HEK293 (cell line): ENCODE measurements around the gene SEMA6D.

Experiments used
- CTCF ChIA-PET: fragments of 350-600 bp; formaldehyde crosslinking; extraction: SDS; loops from one replicate; lab custom pipeline; 2021; ENCODE audit warnings: antibody characterized with exemption; lab: Yijun Ruan, JAX
- POLR2A ChIA-PET: fragments of 300-600 bp; formaldehyde crosslinking; extraction: SDS; loops from one replicate; lab custom pipeline; 2020; ENCODE audit warnings: antibody characterized with exemption, inconsistent platforms; lab: Yijun Ruan, JAX
- H3K27ac ChIP-seq: fragments of 200-500 bp; sonication (Bioruptor generic); 2 replicates; pipeline ENCODE4 v1.5.1; 2014; ENCODE audit warnings: low read depth, low read length, control low read depth, inconsistent platforms; ENCODE audit errors: extremely low read depth
- H3K36me3 ChIP-seq, 2 experiments: fragments of 200-500 bp in 1 of 2; sonication (Bioruptor generic) in 1 of 2; 1 replicate in 1 of 2; 2 replicates in 1 of 2; pipeline ENCODE4 v1.5.1; 2014 to 2017; ENCODE audit warnings: inconsistent platforms in 2 of 2, low read length in 2 of 2; ENCODE audit not compliant: control insufficient read depth in 2 of 2, insufficient read depth in 1 of 2
- H3K4me1 ChIP-seq: fragments of 200-500 bp; sonication (Bioruptor generic); 2 replicates; pipeline ENCODE4 v1.5.1; 2014; ENCODE audit warnings: mild to moderate bottlenecking, low read length, inconsistent platforms; ENCODE audit not compliant: control insufficient read depth, insufficient read depth
- H3K4me3 ChIP-seq: 2 replicates; pipeline ENCODE4 v1.5.1; 2011; ENCODE audit warnings: low read depth, mild to moderate bottlenecking, control low read depth, low read length, moderate library complexity
- H3K9me3 ChIP-seq: fragments of 200-500 bp; sonication (Bioruptor generic); 2 replicates; pipeline ENCODE4 v1.5.1; 2014; ENCODE audit warnings: low read depth, low read length, inconsistent platforms; ENCODE audit not compliant: control insufficient read depth, insufficient read depth
- KLF8 ChIP-seq: fragments of 450-650 bp; formaldehyde crosslinking; IDR thresholded peaks from 2 replicates; pipeline ENCODE4 v1.5.1; 2016; ENCODE audit warnings: missing biosample characterization, missing genetic modification characterization
- KLF9 ChIP-seq: fragments of 450-650 bp; formaldehyde crosslinking; IDR thresholded peaks from 2 replicates; pipeline ENCODE4 v1.5.1; 2016; ENCODE audit warnings: missing biosample characterization, missing genetic modification characterization, low read depth
- PRDM1 ChIP-seq: fragments of 450-650 bp; formaldehyde crosslinking; IDR thresholded peaks from 2 replicates; pipeline ENCODE4; 2016; ENCODE audit warnings: missing biosample characterization, missing genetic modification characterization
- SCRT1 ChIP-seq: fragments of 450-650 bp; formaldehyde crosslinking; IDR thresholded peaks from 2 replicates; pipeline ENCODE4 v1.5.1; 2016; ENCODE audit warnings: missing biosample characterization, missing genetic modification characterization, borderline replicate concordance
- ZBTB20 ChIP-seq: fragments of 450-650 bp; formaldehyde crosslinking; IDR thresholded peaks from 2 replicates; pipeline ENCODE4 v1.5.1; 2016; ENCODE audit warnings: missing biosample characterization, missing genetic modification characterization
- ZFHX2 ChIP-seq: fragments of 450-650 bp; formaldehyde crosslinking; conservative IDR thresholded peaks from 2 replicates; pipeline ENCODE4 v1.5.1; 2016; ENCODE audit warnings: missing biosample characterization, missing genetic modification characterization
- ZFP37 ChIP-seq: fragments of 450-650 bp; formaldehyde crosslinking; IDR thresholded peaks from 2 replicates; pipeline ENCODE4 v1.5.1; 2016; ENCODE audit warnings: missing biosample characterization, missing genetic modification characterization
- ZFP41 ChIP-seq: fragments of 450-650 bp; formaldehyde crosslinking; IDR thresholded peaks from 2 replicates; pipeline ENCODE4 v1.5.1; 2016; ENCODE audit warnings: missing biosample characterization, missing genetic modification characterization, borderline replicate concordance
- ZIC2 ChIP-seq: fragments of 450-650 bp; formaldehyde crosslinking; IDR thresholded peaks from 2 replicates; pipeline ENCODE4 v1.5.1; 2016; ENCODE audit warnings: missing biosample characterization, missing genetic modification characterization
- ZNF133 ChIP-seq: fragments of 450-650 bp; formaldehyde crosslinking; IDR thresholded peaks from 2 replicates; pipeline ENCODE4 v1.5.1; 2016; ENCODE audit warnings: missing biosample characterization, missing genetic modification characterization
- ZNF184 ChIP-seq: fragments of 450-650 bp; IDR thresholded peaks from 2 replicates; pipeline ENCODE4 v1.5.1; 2018; ENCODE audit warnings: missing biosample characterization, mild to moderate bottlenecking, missing genetic modification characterization
- ZNF266 ChIP-seq: fragments of 450-650 bp; formaldehyde crosslinking; IDR thresholded peaks from 2 replicates; pipeline ENCODE4 v1.5.1; 2016; ENCODE audit warnings: missing biosample characterization, missing genetic modification characterization, low read depth
- ZNF423 ChIP-seq: fragments of 450-650 bp; formaldehyde crosslinking; IDR thresholded peaks from 2 replicates; pipeline ENCODE4 v1.5.1; 2016; ENCODE audit warnings: missing biosample characterization, missing genetic modification characterization
- ZNF473 ChIP-seq: fragments of 450-650 bp; formaldehyde crosslinking; IDR thresholded peaks from 2 replicates; pipeline ENCODE4 v1.5.1; 2017; ENCODE audit warnings: missing biosample characterization, missing genetic modification characterization
- ZNF510 ChIP-seq: fragments of 450-650 bp; formaldehyde crosslinking; IDR thresholded peaks from 2 replicates; pipeline ENCODE4 v1.5.1; 2018; ENCODE audit warnings: mild to moderate bottlenecking, missing genetic modification characterization, missing biosample characterization; ENCODE audit not compliant: insufficient replicate concordance
- ZNF514 ChIP-seq: fragments of 450-650 bp; formaldehyde crosslinking; IDR thresholded peaks from 2 replicates; pipeline ENCODE4 v1.5.1; 2016; ENCODE audit warnings: missing biosample characterization, missing genetic modification characterization
- ZNF585B ChIP-seq: fragments of 450-650 bp; formaldehyde crosslinking; IDR thresholded peaks from 2 replicates; pipeline ENCODE4 v1.5.1; 2016; ENCODE audit warnings: missing biosample characterization, missing genetic modification characterization
- ZNF624 ChIP-seq: fragments of 450-650 bp; formaldehyde crosslinking; IDR thresholded peaks from 2 replicates; pipeline ENCODE4 v1.5.1; 2017; ENCODE audit warnings: missing biosample characterization, missing genetic modification characterization
- ZNF776 ChIP-seq: fragments of 450-650 bp; formaldehyde crosslinking; IDR thresholded peaks from 2 replicates; pipeline ENCODE4 v1.5.0; 2017; ENCODE audit warnings: missing biosample characterization, missing genetic modification characterization, borderline replicate concordance
- TF ChIP-seq, protein P1 (sequence below): fragments of 450-650 bp; formaldehyde crosslinking; IDR thresholded peaks from 2 replicates; pipeline ENCODE4 v1.5.1; 2016; ENCODE audit warnings: missing biosample characterization, missing genetic modification characterization, low read depth
- TF ChIP-seq, protein P2 (sequence below): fragments of 450-650 bp; formaldehyde crosslinking; IDR thresholded peaks from 2 replicates; pipeline ENCODE4 v1.5.1; 2016; ENCODE audit warnings: missing biosample characterization, missing genetic modification characterization
- TF ChIP-seq, protein P3 (sequence below): fragments of 450-650 bp; formaldehyde crosslinking; IDR thresholded peaks from 2 replicates; pipeline ENCODE4 v1.5.1; 2016; ENCODE audit warnings: missing biosample characterization, missing genetic modification characterization
- TF ChIP-seq, protein P4 (sequence below): fragments of 450-650 bp; formaldehyde crosslinking; conservative IDR thresholded peaks from 2 replicates; pipeline ENCODE4 v1.5.1; 2016; ENCODE audit warnings: low read depth, missing biosample characterization, missing genetic modification characterization
- TF ChIP-seq, protein P5 (sequence below): fragments of 450-650 bp; formaldehyde crosslinking; conservative IDR thresholded peaks from 2 replicates; pipeline ENCODE4 v1.5.1; 2016; ENCODE audit warnings: low read depth, missing biosample characterization, missing genetic modification characterization

Gene SEMA6D

DNA sequence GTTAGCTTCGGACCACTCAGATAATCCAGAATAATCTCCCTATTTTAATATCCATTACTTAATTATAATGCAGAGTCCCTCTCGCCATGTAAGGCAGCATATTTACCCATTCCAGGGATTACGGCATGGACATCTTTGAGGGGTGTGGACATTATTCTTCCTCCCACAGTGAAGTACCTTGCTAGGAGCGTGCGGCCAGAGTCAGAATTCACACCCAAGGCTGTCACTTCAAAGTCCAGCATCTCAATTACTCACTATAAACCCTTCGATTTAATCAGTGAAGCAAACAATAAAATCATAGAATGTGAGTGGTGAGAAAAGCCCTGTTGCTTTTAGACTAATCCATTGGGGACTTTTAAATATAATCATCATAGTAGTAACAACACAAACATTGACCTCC, 11.6 kb downstream of the SEMA6D start (continued):
- TF ChIP-seq ZFHX2 (tag by site-specific recombination) = no peak
- TF ChIP-seq ZNF624 (tag by site-specific recombination) = no peak
- no peak for TF ChIP-seq ZNF133 (tag by site-specific recombination)
- TF ChIP-seq, protein P1, sequence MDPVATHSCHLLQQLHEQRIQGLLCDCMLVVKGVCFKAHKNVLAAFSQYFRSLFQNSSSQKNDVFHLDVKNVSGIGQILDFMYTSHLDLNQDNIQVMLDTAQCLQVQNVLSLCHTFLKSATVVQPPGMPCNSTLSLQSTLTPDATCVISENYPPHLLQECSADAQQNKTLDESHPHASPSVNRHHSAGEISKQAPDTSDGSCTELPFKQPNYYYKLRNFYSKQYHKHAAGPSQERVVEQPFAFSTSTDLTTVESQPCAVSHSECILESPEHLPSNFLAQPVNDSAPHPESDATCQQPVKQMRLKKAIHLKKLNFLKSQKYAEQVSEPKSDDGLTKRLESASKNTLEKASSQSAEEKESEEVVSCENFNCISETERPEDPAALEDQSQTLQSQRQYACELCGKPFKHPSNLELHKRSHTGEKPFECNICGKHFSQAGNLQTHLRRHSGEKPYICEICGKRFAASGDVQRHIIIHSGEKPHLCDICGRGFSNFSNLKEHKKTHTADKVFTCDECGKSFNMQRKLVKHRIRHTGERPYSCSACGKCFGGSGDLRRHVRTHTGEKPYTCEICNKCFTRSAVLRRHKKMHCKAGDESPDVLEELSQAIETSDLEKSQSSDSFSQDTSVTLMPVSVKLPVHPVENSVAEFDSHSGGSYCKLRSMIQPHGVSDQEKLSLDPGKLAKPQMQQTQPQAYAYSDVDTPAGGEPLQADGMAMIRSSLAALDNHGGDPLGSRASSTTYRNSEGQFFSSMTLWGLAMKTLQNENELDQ = no peak
- no peak for TF ChIP-seq ZFP41 (tag by site-specific recombination)

DNA sequence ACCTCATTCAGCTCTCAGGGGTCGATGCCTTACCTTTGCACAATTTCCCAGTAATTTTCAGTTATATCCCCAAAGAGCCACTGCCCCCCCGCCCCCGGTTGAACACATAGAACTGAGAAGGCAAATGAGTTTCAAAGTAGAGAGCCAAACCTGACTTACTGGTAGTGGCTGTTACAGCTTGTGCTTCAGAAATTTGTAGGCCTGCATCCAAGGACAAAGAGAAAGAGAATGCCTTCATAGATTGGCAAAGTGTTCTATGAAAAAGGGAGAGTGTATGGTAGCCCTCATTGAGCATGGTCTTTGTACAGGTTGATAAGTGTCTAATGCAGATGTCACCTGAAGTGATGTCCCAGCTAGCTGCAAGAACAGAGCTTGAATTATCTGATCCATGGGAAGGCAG, 13.9 kb downstream of the SEMA6D start:
- CTCF ChIA-PET = interaction anchor here (1.1 kb wide), 1 partner anchor 14 kb away, joined by 3 read pairs; no protein-coding TSS in a partner anchor
- no peak for TF ChIP-seq ZFP37 (tag by site-specific recombination)
- no peak for TF ChIP-seq ZNF266 (tag by site-specific recombination)
- TF ChIP-seq SCRT1 (tag by site-specific recombination) = no peak
- no peak for TF ChIP-seq ZNF133 (tag by site-specific recombination)
- no peak for TF ChIP-seq KLF9 (tag by site-specific recombination)
- no peak for TF ChIP-seq ZNF473 (tag by site-specific recombination)
- TF ChIP-seq ZNF184 = no peak
- no peak for TF ChIP-seq ZNF776 (tag by site-specific recombination)
- no peak for TF ChIP-seq ZNF585B
- no peak for TF ChIP-seq PRDM1 (tag by site-specific recombination)
- TF ChIP-seq, protein P2, sequence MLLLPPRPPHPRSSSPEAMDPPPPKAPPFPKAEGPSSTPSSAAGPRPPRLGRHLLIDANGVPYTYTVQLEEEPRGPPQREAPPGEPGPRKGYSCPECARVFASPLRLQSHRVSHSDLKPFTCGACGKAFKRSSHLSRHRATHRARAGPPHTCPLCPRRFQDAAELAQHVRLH (tag by site-specific recombination) = no peak
- no peak for TF ChIP-seq ZIC2
- TF ChIP-seq, protein P3, sequence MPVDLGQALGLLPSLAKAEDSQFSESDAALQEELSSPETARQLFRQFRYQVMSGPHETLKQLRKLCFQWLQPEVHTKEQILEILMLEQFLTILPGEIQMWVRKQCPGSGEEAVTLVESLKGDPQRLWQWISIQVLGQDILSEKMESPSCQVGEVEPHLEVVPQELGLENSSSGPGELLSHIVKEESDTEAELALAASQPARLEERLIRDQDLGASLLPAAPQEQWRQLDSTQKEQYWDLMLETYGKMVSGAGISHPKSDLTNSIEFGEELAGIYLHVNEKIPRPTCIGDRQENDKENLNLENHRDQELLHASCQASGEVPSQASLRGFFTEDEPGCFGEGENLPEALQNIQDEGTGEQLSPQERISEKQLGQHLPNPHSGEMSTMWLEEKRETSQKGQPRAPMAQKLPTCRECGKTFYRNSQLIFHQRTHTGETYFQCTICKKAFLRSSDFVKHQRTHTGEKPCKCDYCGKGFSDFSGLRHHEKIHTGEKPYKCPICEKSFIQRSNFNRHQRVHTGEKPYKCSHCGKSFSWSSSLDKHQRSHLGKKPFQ (tag by site-specific recombination) = no peak
- TF ChIP-seq, protein P4, sequence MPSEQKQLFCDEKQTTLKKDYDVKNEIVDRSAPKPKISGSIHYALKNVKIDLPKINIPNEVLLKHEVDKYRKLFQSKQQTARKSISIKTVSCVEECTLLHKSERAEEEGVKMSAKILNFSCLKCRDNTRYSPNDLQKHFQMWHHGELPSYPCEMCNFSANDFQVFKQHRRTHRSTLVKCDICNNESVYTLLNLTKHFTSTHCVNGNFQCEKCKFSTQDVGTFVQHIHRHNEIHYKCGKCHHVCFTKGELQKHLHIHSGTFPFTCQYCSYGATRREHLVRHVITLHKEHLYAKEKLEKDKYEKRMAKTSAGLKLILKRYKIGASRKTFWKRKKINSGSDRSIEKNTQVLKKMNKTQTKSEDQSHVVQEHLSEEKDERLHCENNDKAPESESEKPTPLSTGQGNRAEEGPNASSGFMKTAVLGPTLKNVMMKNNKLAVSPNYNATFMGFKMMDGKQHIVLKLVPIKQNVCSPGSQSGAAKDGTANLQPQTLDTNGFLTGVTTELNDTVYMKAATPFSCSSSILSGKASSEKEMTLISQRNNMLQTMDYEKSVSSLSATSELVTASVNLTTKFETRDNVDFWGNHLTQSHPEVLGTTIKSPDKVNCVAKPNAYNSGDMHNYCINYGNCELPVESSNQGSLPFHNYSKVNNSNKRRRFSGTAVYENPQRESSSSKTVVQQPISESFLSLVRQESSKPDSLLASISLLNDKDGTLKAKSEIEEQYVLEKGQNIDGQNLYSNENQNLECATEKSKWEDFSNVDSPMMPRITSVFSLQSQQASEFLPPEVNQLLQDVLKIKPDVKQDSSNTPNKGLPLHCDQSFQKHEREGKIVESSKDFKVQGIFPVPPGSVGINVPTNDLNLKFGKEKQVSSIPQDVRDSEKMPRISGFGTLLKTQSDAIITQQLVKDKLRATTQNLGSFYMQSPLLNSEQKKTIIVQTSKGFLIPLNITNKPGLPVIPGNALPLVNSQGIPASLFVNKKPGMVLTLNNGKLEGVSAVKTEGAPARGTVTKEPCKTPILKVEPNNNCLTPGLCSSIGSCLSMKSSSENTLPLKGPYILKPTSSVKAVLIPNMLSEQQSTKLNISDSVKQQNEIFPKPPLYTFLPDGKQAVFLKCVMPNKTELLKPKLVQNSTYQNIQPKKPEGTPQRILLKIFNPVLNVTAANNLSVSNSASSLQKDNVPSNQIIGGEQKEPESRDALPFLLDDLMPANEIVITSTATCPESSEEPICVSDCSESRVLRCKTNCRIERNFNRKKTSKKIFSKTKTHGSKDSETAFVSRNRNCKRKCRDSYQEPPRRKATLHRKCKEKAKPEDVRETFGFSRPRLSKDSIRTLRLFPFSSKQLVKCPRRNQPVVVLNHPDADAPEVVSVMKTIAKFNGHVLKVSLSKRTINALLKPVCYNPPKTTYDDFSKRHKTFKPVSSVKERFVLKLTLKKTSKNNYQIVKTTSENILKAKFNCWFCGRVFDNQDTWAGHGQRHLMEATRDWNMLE (tag by site-specific recombination) = no peak
- TF ChIP-seq, protein P5, sequence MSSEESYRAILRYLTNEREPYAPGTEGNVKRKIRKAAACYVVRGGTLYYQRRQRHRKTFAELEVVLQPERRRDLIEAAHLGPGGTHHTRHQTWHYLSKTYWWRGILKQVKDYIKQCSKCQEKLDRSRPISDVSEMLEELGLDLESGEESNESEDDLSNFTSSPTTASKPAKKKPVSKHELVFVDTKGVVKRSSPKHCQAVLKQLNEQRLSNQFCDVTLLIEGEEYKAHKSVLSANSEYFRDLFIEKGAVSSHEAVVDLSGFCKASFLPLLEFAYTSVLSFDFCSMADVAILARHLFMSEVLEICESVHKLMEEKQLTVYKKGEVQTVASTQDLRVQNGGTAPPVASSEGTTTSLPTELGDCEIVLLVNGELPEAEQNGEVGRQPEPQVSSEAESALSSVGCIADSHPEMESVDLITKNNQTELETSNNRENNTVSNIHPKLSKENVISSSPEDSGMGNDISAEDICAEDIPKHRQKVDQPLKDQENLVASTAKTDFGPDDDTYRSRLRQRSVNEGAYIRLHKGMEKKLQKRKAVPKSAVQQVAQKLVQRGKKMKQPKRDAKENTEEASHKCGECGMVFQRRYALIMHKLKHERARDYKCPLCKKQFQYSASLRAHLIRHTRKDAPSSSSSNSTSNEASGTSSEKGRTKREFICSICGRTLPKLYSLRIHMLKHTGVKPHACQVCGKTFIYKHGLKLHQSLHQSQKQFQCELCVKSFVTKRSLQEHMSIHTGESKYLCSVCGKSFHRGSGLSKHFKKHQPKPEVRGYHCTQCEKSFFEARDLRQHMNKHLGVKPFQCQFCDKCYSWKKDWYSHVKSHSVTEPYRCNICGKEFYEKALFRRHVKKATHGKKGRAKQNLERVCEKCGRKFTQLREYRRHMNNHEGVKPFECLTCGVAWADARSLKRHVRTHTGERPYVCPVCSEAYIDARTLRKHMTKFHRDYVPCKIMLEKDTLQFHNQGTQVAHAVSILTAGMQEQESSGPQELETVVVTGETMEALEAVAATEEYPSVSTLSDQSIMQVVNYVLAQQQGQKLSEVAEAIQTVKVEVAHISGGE (tag by site-specific recombination) = no peak
- TF ChIP-seq ZNF423 (tag by site-specific recombination) = no peak
- no peak for TF ChIP-seq KLF8
- TF ChIP-seq ZNF510 (tag by site-specific recombination) = no peak
- no peak for TF ChIP-seq ZBTB20 (tag by site-specific recombination)
- TF ChIP-seq ZNF514 = no peak

More for the DNA sequence above, 13.9 kb downstream of the SEMA6D start:
- Histone ChIP-seq H3K4me3 (no peak overlapping the region), H3K27ac (no peak overlapping the region), H3K9me3 (no peaks in the 10 kb centered on the region), H3K36me3 (no peaks in the 10 kb centered on the region), H3K4me1 (peaks cover 8% of the 10 kb centered on the region)
- POLR2A ChIA-PET = no interaction called here
